Measurements from ENCODE around the gene GNE. TPM values are rescaled to one million over a fixed set of nuclear protein-coding genes. Genes with fewer than 3 reads are reported as not detected.
A peak's percentile ranks its signal among the peaks of the same experiment; 100 is the strongest.

GNE gene
- total RNA-seq, 1 experiment from 2014 or later: 14.9 TPM

DNA sequence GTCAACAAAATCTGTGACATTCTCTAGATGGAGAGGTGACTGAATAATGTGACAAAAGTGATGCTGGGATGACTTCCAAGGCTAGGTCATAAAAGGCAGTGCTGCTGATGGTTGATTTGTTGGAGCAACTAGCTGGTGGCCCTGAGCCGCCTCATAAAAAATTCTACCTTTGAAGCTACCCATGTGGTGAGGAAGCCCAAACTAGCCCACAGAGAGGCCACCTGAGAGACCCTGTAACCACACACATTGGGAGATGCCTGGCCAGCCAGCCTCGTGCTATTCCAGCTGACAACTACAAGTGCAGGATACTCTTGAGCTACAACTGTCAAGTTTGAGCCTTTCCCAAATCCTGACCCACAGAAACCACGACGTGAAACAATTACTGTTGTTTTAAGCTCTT lies 44.9 kb downstream of the GNE start:
- H3K4me1 Mint-ChIP-seq (ENCODE audit: insufficient read depth, unreplicated experiment): no peaks in the 10 kb centered on the region
- BruUV-seq (replicated peaks): no TSS peak
- DNase-seq (ENCODE audit: unreplicated experiment): no peak
- ChIA-PET CTCF (interaction anchor here (0.7 to 1.0 kb wide), 3 partner anchors 12 to 115 kb away, joined by 3 to 9 read pairs (median 4); no protein-coding TSS in a partner anchor), POLR2A (no interaction called here)
- H3K4me3 Mint-ChIP-seq (ENCODE audit: unreplicated experiment): no peak overlapping the region
- intact Hi-C loops (cut with micrococcal nuclease): no loop called here
- no peaks in the 10 kb centered on the region for H3K9me3 Mint-ChIP-seq (ENCODE audit: unreplicated experiment)
- TF ChIP-seq, protein P1, sequence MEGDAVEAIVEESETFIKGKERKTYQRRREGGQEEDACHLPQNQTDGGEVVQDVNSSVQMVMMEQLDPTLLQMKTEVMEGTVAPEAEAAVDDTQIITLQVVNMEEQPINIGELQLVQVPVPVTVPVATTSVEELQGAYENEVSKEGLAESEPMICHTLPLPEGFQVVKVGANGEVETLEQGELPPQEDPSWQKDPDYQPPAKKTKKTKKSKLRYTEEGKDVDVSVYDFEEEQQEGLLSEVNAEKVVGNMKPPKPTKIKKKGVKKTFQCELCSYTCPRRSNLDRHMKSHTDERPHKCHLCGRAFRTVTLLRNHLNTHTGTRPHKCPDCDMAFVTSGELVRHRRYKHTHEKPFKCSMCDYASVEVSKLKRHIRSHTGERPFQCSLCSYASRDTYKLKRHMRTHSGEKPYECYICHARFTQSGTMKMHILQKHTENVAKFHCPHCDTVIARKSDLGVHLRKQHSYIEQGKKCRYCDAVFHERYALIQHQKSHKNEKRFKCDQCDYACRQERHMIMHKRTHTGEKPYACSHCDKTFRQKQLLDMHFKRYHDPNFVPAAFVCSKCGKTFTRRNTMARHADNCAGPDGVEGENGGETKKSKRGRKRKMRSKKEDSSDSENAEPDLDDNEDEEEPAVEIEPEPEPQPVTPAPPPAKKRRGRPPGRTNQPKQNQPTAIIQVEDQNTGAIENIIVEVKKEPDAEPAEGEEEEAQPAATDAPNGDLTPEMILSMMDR (IDR thresholded peaks at IDR 0.05; ENCODE audit: unreplicated experiment): no peak
- no peak overlapping the region for H3K27ac Mint-ChIP-seq (ENCODE audit: low read depth, unreplicated experiment)
- peaks cover 79% of the 10 kb centered on the region for H3K36me3 Mint-ChIP-seq (ENCODE audit: insufficient read depth, unreplicated experiment)
- H3K27me3 Mint-ChIP-seq (ENCODE audit: insufficient read depth, unreplicated experiment): no peaks in the 10 kb centered on the region

DNA sequence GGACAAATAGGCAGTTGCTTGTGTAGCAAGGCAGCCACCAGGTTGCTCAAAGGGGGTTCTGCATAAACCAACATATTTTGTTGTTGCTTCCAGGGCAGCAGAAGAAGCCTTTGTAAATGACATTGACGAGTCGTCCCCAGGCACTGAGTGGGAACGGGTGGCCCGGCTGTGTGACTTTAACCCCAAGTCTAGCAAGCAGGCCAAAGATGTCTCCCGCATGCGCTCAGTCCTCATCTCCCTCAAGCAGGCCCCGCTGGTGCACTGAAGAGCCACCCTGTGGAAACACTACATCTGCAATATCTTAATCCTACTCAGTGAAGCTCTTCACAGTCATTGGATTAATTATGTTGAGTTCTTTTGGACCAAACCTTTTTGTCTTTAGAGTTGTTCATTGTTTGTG lies 46.7 kb downstream of the GNE start:
- H3K36me3 Mint-ChIP-seq (ENCODE audit: insufficient read depth, unreplicated experiment): peaks cover 80% of the 10 kb centered on the region
- H3K4me3 Mint-ChIP-seq (ENCODE audit: unreplicated experiment): no peak overlapping the region
- intact Hi-C loops (cut with micrococcal nuclease): no loop called here
- TF ChIP-seq, protein P1 (IDR thresholded peaks at IDR 0.05; ENCODE audit: unreplicated experiment): no peak
- no TSS peak for BruUV-seq (replicated peaks)
- H3K27ac Mint-ChIP-seq (ENCODE audit: low read depth, unreplicated experiment): no peak overlapping the region
- ChIA-PET CTCF (no interaction called here), POLR2A (interaction anchor here (0.6 kb wide), 1 partner anchor 259 kb away, joined by 3 read pairs; no protein-coding TSS in a partner anchor)
- DNase-seq (ENCODE audit: unreplicated experiment): no peak
- no peaks in the 10 kb centered on the region for H3K9me3 Mint-ChIP-seq (ENCODE audit: unreplicated experiment)
- no peaks in the 10 kb centered on the region for H3K4me1 Mint-ChIP-seq (ENCODE audit: insufficient read depth, unreplicated experiment)
- no peaks in the 10 kb centered on the region for H3K27me3 Mint-ChIP-seq (ENCODE audit: insufficient read depth, unreplicated experiment)

DNA sequence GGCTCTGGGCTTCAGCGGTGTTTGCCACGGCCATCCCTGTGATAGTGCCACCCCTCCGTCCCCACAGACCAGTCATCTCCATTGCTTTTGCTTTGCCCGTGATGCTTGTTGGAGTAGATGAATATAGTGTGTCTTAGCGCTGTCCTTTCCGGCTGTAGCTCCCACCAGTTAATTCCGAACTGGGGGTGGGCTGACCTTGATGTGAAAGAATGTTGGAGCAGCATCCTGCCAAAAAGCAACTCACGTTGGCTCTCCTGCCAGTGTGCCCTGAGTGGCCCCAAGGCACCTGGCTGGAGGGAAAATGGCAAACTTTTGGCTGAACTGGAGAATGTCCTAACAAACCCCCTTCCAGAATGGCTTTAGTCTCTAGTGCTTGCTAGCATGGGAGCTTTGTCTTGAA lies 47.5 kb downstream of the GNE start:
- DNase-seq (ENCODE audit: unreplicated experiment): no peak
- no TSS peak for BruUV-seq (replicated peaks)
- H3K27me3 Mint-ChIP-seq (ENCODE audit: insufficient read depth, unreplicated experiment): no peaks in the 10 kb centered on the region
- H3K27ac Mint-ChIP-seq (ENCODE audit: low read depth, unreplicated experiment): no peak overlapping the region
- TF ChIP-seq, protein P1 (IDR thresholded peaks at IDR 0.05; ENCODE audit: unreplicated experiment): no peak
- intact Hi-C loops (cut with micrococcal nuclease): no loop called here
- no peak overlapping the region for H3K4me3 Mint-ChIP-seq (ENCODE audit: unreplicated experiment)
- no peaks in the 10 kb centered on the region for H3K9me3 Mint-ChIP-seq (ENCODE audit: unreplicated experiment)
- peaks cover 80% of the 10 kb centered on the region for H3K36me3 Mint-ChIP-seq (ENCODE audit: insufficient read depth, unreplicated experiment)
- ChIA-PET POLR2A (interaction anchor here (0.9 kb wide), 1 partner anchor 15 kb away, joined by 3 read pairs; no protein-coding TSS in a partner anchor), CTCF (interaction anchor here (0.8 to 0.9 kb wide), 2 partner anchors 107 to 108 kb away, joined by 3 read pairs; no protein-coding TSS in a partner anchor)
- no peaks in the 10 kb centered on the region for H3K4me1 Mint-ChIP-seq (ENCODE audit: insufficient read depth, unreplicated experiment)

DNA sequence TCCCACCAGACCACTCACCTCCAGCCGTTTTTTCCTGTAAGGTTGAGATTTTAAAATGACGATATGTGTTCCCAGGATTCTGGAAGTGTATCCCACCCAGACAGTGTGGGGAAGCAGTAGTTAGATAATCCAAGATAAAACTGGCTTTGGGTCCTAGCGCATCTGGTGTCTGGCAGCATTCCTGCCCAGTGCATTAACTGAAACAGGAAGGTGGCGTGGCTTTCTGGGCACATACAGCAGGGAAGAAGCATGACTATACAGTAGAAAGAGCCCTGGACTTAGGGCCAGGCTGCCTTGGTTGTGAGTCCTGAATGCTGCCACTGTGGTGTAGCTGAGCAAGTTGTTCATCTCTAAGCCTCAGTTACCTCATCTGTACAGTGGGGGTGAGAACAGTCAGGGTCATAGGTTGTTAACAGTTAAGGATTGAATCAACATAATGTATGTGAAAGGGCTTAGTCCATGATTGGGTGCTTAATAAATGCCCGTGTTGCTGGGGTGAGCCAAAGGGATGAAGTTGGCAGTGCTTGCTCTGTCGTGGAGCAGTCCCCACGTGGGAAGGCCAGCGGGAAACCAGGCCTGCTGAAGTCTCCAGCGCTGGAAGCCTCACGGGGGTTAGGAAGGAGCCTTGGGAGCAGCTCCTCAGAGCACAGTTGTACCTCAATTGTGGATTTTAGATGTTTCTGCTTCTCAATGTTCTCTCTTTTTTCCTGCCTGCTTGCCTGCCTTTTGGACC lies 49.6 kb downstream of the GNE start:
- H3K27me3 Mint-ChIP-seq (ENCODE audit: insufficient read depth, unreplicated experiment): no peaks in the 10 kb centered on the region
- CTCF ChIA-PET: interaction anchor here (0.6 kb wide), 1 partner anchor 17 kb away, joined by 3 read pairs; no protein-coding TSS in a partner anchor
- POLR2A ChIA-PET: no interaction called here
- TF ChIP-seq, protein P1 (IDR thresholded peaks at IDR 0.05; ENCODE audit: unreplicated experiment): no peak
- BruUV-seq (replicated peaks): no TSS peak
- no peaks in the 10 kb centered on the region for H3K9me3 Mint-ChIP-seq (ENCODE audit: unreplicated experiment)
- no peaks in the 10 kb centered on the region for H3K4me1 Mint-ChIP-seq (ENCODE audit: insufficient read depth, unreplicated experiment)
- intact Hi-C loops (cut with micrococcal nuclease): no loop called here
- peak overlapping the region; percentile 46 for H3K27ac Mint-ChIP-seq (ENCODE audit: low read depth, unreplicated experiment)
- no peak for DNase-seq (ENCODE audit: unreplicated experiment)
- no peak overlapping the region for H3K4me3 Mint-ChIP-seq (ENCODE audit: unreplicated experiment)
- H3K36me3 Mint-ChIP-seq (ENCODE audit: insufficient read depth, unreplicated experiment): peaks cover 90% of the 10 kb centered on the region
